Coronary artery (tissue), 2 donors: ENCODE measurements around the gene LYZL6.

Source experiments
- DNase-seq: peaks from one replicate; pipeline ENCODE4 v3.0.0-alpha.2; 2017; ENCODE audit warnings: low spot score
- H3K27ac ChIP-seq, 2 donors: fragments of 200-600 bp; sonication (generic); one replicate each; pipeline ENCODE4 v1.5.1; 2016 to 2019
- H3K4me3 ChIP-seq: fragments of 200-600 bp; sonication (generic); 2 replicates; pipeline ENCODE4 v1.5.1; 2016; ENCODE audit warnings: mild to moderate bottlenecking, moderate library complexity
- CTCF ChIP-seq: fragments of 200-600 bp; sonication (generic); IDR thresholded peaks from one replicate; pipeline ENCODE4 v1.5.1; 2019; ENCODE audit warnings: antibody characterized with exemption

Gene LYZL6

DNA sequence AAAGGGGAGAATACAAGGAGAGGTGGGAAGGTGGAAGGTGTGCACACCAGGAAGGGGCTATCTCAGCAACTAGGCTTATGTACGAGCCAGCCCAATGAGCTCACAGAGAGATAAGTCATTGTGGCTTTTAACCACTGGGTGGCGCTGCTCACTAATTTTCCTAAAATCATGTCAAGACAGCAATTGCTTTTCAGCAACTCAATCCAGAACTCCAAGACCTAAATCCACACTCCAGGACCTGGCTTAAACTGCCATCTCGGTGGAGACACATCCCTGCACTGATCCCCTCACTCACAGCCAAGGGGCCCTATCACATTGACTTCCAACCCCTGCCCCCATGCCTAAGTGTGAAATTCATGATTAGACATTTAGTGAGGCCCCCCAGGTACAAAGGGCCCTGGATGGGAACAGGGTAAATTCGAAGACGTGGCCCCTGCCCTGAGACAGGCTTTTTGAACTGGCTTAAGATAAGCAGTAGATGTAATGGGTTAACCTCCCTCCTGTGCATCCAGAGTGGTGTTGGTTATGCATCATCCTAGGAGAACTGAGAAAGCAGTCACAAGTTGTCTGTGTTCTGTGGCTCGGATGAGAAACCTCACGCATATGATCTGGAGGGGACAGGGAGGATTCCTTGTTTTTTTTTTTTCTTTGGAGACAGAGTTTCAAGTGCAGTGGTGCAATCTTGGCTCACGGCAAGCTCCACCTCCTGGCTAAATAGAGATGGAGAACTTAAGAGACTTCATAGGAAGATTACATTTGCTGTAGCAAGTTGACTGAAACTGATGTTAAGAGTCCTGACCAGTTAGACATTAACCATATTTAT lies 26.3 kb upstream of the LYZL6 start:
- Histone ChIP-seq H3K27ac (no peak overlapping the region), H3K4me3 (no peak overlapping the region)
- TF ChIP-seq CTCF = peak; percentile 44
- DNase-seq = no peak

GRCh38 chr17:35968520-35969054 lies 25.1 kb upstream of the LYZL6 start:
- no peak for TF ChIP-seq CTCF
- DNase-seq = no peak
- no peak overlapping the region for H3K4me3 ChIP-seq
- H3K27ac ChIP-seq = no peak overlapping the region

DNA sequence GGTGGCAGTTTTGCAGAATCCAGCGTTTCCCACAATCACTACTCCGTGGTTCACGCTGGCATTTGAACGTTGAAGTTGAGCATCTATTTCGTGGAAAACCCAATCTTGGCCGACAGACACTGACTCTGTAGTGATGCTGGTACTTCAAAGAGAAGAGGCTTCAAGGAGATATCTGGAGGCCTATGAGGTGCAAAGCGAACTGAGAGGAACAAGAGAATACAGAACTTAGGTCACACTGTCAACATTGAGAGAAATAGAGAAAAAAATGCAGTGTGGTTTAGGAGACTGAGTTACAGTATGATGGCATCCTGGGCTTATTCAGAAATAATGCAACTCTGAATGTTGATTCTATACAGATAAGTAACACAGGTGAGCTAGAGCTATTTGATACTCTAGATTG lies 21.8 kb upstream of the LYZL6 start:
- TF ChIP-seq CTCF = no peak
- no peak overlapping the region for H3K4me3 ChIP-seq
- no peak overlapping the region for H3K27ac ChIP-seq
- no peak for DNase-seq

GRCh38 chr17:35963663-35964062 lies 20.1 kb upstream of the LYZL6 start:
- H3K27ac ChIP-seq = no peak overlapping the region
- no peak for TF ChIP-seq CTCF
- no peak overlapping the region for H3K4me3 ChIP-seq
- DNase-seq = no peak

- H3K27ac ChIP-seq = no peak overlapping the region
- TF ChIP-seq CTCF = no peak
- no peak overlapping the region for H3K4me3 ChIP-seq
- DNase-seq = no peak
These were observed 10.2 kb upstream of the LYZL6 start for GRCh38 chr17:35953720-35954119.

- DNase-seq = no peak
- no peak for TF ChIP-seq CTCF
- H3K27ac ChIP-seq = no peak overlapping the region
- no peak overlapping the region for H3K4me3 ChIP-seq
These were observed 5.9 kb upstream of the LYZL6 start for GRCh38 chr17:35949401-35949800.

- no peak overlapping the region for H3K27ac ChIP-seq
- no peak overlapping the region for H3K4me3 ChIP-seq
- DNase-seq = no peak
- TF ChIP-seq CTCF = no peak
These were observed 4.6 kb upstream of the LYZL6 start for GRCh38 chr17:35948092-35948491.
